NCI-H2107 (cell line): ENCODE results near the gene ADORA2A.

ENCODE experiments used
- DNase-seq: peaks from one replicate; lab custom pipeline; 2025; lab: John Stamatoyannopoulos, UW

The ADORA2A gene

DNA sequence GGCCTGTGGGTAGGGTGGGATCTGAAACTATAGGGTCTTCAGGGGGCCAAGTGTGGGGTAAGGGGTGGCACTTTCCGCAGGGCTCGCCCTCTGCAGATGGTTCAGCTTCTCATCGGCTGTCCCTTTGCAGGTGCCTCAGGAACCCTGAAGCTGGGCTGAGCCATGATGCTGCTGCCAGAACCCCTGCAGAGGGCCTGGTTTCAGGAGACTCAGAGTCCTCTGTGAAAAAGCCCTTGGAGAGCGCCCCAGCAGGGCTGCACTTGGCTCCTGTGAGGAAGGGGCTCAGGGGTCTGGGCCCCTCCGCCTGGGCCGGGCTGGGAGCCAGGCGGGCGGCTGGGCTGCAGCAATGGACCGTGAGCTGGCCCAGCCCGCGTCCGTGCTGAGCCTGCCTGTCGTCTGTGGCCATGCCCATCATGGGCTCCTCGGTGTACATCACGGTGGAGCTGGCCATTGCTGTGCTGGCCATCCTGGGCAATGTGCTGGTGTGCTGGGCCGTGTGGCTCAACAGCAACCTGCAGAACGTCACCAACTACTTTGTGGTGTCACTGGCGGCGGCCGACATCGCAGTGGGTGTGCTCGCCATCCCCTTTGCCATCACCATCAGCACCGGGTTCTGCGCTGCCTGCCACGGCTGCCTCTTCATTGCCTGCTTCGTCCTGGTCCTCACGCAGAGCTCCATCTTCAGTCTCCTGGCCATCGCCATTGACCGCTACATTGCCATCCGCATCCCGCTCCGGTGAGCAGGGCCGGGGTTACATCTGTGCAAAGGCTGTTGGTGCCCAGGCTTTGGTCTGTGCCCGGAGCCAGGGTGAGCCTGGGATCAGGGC, 5.8 kb downstream of the ADORA2A start:
- no peak for DNase-seq

GRCh38 chr22:24433828-24434470, 6.5 kb downstream of the ADORA2A start:
- no peak for DNase-seq

GRCh38 chr22:24434471-24435322, 7.3 kb downstream of the ADORA2A start:
- no peak for DNase-seq

GRCh38 chr22:24435323-24435645, 7.9 kb downstream of the ADORA2A start:
- no peak for DNase-seq

DNA sequence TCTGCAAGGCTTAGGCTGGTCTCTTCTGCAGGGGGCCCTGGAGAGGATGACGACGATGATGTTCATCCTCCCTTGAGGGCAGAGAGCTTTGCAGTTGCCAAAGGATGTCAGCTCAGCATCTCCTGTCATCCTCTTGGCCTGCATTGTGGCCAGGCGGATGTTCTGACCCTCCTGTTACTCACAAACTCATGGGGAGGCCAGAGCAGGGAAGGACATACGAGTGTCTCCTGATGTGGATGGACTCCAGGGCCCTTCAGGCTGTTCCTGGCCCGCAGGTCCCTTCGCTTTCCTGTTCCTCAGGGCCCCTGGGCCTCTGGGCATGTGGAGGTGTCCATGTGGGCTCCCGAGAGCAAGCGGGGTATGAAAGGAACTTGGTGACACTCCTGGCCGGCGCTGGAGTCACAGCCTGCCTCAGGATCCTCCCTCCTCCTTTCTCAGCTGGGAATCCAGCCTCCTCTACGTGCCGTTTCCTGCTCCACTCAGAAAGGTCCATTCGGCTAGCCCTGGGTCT, 8.5 kb downstream of the ADORA2A start:
- DNase-seq, result no peak

GRCh38 chr22:24436553-24436952, 9.2 kb downstream of the ADORA2A start:
- DNase-seq, result no peak

DNA sequence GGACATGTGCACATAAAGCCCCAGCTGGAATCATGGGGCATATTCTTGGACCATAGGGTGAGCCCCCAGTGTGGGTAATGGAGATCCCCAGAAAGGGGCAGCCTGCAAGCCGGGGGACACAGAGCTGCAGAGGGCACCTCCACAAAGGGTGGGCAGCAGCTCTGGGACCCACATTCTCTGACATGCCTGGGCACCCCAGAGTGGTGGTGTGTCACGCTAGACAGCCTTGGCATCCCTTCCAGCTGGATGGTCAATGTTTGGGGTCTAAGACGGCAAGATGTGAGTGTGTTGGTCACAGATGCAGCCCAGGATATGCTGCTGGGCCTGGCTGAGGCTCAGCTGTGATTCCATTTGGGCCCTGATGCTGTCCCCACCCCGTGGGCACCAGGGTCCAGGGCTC, 9.7 kb downstream of the ADORA2A start:
- no peak for DNase-seq

DNA sequence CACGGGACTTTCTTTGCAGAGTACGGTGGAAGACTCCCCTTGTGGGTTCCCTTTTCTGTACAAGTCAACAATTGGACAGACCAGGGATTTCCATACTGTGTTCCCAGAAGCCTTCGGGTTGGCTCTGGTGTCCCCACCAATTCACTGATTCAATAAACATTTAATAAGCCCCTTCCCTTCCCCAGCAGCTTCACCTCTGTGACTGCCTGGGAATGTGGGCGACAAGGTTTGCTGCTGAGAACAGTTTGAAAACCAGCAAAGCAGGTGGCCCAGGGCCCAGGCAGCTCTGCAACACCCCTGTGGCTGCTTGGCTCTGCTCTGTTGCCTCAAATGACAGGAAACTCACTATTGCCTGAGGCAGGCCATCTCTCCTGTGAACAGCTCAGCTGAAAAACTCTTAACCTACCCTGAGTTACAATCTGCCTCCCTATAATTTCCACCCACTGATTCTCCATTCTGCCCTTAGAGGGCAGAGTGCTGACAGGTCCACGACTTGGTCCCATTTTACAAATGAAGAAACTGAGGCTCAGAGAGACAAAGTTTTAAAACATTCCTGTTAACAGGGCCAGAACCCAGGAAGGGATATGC, 10.4 kb downstream of the ADORA2A start:
- no peak for DNase-seq

DNA sequence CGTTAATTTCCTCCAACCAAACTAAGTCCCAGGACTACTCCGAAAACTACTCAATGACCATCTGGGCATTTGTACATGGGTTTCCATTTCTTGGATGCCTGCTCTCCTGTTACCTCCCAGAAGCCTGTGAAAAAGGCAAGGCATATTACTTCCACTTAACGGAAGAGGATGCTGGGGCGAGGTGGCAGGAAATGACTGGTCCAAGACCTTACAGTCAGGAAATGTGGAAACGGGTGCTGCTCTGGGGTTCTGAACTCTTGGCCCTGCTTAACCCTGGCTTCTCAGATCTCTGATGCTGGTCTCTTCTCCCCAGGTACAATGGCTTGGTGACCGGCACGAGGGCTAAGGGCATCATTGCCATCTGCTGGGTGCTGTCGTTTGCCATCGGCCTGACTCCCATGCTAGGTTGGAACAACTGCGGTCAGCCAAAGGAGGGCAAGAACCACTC, 12.9 kb downstream of the ADORA2A start:
- no peak for DNase-seq

DNA sequence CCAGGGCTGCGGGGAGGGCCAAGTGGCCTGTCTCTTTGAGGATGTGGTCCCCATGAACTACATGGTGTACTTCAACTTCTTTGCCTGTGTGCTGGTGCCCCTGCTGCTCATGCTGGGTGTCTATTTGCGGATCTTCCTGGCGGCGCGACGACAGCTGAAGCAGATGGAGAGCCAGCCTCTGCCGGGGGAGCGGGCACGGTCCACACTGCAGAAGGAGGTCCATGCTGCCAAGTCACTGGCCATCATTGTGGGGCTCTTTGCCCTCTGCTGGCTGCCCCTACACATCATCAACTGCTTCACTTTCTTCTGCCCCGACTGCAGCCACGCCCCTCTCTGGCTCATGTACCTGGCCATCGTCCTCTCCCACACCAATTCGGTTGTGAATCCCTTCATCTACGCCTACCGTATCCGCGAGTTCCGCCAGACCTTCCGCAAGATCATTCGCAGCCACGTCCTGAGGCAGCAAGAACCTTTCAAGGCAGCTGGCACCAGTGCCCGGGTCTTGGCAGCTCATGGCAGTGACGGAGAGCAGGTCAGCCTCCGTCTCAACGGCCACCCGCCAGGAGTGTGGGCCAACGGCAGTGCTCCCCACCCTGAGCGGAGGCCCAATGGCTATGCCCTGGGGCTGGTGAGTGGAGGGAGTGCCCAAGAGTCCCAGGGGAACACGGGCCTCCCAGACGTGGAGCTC, 13.5 kb downstream of the ADORA2A start:
- no peak for DNase-seq

DNA sequence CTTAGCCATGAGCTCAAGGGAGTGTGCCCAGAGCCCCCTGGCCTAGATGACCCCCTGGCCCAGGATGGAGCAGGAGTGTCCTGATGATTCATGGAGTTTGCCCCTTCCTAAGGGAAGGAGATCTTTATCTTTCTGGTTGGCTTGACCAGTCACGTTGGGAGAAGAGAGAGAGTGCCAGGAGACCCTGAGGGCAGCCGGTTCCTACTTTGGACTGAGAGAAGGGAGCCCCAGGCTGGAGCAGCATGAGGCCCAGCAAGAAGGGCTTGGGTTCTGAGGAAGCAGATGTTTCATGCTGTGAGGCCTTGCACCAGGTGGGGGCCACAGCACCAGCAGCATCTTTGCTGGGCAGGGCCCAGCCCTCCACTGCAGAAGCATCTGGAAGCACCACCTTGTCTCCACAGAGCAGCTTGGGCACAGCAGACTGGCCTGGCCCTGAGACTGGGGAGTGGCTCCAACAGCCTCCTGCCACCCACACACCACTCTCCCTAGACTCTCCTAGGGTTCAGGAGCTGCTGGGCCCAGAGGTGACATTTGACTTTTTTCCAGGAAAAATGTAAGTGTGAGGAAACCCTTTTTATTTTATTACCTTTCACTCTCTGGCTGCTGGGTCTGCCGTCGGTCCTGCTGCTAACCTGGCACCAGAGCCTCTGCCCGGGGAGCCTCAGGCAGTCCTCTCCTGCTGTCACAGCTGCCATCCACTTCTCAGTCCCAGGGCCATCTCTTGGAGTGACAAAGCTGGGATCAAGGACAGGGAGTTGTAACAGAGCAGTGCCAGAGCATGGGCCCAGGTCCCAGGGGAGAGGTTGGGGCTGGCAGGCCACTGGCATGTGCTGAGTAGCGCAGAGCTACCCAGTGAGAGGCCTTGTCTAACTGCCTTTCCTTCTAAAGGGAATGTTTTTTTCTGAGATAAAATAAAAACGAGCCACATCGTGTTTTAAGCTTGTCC, 14.3 kb downstream of the ADORA2A start:
- no peak for DNase-seq

- DNase-seq, result no peak
These were observed 14.9 kb downstream of the ADORA2A start for GRCh38 chr22:24442352-24442744.

- DNase-seq, result no peak
These were observed 16.3 kb downstream of the ADORA2A start for GRCh38 chr22:24443668-24444067.

DNA sequence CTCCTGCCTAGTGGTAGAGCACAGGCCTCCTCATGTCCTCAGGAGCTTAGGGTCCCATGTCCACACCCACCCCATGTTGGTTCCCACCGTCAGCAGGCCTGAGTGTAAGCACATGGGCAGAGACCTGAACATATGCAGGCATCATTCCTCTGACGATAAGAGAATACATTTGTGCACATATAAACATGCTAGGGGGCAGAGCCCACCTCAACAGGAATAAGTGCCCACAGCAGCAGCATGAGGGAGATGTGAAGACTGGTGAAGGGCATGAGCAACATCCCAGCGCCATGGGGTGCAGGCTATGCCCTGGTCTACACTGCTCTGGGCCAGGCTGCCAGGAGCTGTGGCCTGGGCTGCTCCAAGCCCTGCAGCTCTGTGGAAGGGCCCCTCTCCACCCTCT, 16.9 kb downstream of the ADORA2A start:
- DNase-seq, result no peak

DNA sequence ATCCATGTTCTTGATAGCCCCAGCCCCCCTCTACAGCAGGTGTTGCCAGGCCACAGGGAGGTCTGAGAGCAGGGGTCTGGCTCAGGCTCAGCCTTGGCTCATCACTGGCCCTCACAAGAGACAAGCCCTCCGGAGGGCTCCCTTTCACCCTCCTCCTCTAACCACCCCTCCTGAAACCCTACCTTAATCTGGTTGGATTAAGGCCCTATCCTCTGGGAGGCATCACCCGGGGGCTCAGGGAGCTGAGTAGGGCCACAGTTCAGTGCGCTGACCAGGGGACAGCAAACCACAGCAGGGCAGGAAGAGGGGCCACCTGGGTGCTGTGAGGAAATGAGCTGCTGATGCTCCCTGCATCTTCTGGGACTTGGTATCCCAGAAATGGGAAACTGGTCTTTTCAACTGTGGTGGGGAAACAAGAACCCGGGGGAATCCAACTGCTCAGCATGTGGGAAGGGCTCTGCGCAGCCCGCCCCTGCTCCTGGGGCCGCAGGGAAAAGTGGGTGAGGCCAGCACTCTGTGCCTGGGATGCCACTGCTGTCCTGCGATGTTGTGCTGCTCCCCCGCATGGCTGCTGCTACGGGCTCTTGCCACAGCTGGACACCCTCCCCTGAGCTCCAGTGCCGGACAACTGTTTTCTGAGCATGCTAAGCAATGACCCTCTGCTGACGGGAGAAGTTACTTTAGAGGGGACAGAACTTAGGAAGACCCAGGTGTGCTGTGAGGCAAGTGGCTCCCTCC, 17.5 kb downstream of the ADORA2A start:
- no peak for DNase-seq

- DNase-seq, result no peak
These were observed 18.3 kb downstream of the ADORA2A start for GRCh38 chr22:24445481-24446259.

DNA sequence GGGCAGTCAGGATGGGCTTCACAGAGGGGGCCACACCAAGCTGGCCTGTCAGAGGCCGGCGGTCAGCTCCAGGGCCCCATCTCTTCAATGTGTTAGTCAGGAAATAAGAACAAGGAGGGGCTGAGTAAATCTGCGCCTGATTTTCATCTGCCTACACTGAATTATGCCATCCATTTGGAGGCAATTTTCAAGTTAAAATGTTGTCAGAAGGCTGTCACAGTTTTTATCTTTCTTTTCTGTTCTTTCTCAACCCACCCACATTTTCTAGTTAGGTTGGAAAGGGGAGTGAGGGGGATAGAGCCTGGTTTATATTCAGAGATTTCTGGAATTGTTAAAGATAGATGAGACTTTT, 18.8 kb downstream of the ADORA2A start:
- no peak for DNase-seq

DNA sequence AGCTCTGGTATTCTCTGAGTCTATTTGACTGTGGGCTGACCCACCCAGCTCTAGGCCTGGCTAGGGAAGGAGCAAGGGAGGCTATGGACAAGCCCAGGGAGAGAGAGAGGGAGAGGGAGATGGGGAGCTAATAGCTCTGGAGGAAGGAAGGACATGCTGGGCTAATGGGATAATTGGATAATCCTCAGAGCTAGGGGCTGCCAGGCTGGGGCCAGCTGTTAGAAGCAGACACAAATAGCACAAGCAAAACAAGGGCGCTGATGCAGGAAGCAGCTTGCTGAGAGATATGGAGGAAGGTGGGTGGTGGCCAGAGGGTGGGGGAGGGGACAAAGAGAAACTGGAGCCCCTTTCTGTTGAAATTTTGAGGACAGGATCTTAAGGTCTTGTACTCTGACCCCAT, 23.2 kb downstream of the ADORA2A start:
- DNase-seq, result no peak

- DNase-seq, result no peak
These were observed 23.8 kb downstream of the ADORA2A start for GRCh38 chr22:24451162-24451561.
